ENCODE data around the gene RET.

RET gene

DNA sequence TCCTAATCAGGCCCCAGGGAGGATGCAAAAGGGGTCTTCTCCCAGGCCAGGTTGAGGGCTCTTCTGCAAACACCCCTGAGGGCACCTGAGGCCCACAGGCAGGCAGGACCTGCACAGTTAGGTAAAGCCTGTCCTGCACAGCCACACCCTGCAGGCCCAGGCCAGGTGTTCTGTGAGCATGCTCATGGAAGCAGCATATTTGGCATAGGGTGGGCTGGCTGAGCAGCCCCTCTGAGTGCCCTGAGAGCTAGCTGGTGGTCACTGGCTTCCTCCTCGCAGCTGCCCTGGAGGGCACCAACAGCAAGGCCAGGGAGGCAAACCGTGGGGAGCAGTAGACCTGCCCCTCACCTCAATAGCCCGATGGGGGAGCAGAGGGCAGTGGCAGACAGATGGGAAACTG lies 3.7 kb upstream of the RET start:
- Histone ChIP-seq H3K4me1 (ENCODE audit: control insufficient read depth in 2 of 2, insufficient read depth in 1 of 2, low read depth in 1 of 2, low read length in 2 of 2) (no peaks in the 10 kb centered on the region), H3K9me3 (replicated peaks in 1 of 2; ENCODE audit: control insufficient read depth in 2 of 2, insufficient read depth in 1 of 2, low read depth in 1 of 2, low read length in 2 of 2) (no peaks in the 10 kb centered on the region), H2AFZ (ENCODE audit: low read length) (no peak overlapping the region), H3K18ac (ENCODE audit: low read length) (peak overlapping the region; percentile 65), H4K8ac (ENCODE audit: low read depth, low read length) (no peak overlapping the region), H3K79me1 (ENCODE audit: low read depth, low read length) (peaks cover 2% of the 10 kb centered on the region), H3K23ac (ENCODE audit: low read depth, low read length, poor library complexity) (no peak overlapping the region), H3K4ac (ENCODE audit: low read length) (no peak overlapping the region), H3K27me3 (ENCODE audit: control insufficient read depth in 3 of 3, insufficient read depth in 3 of 3, low read depth in 1 of 3, low read length in 3 of 3) (peaks cover 6 to 63% (median 23%) of the 10 kb centered on the region in 3 experiments), H2AK5ac (ENCODE audit: low read depth, low read length) (peak overlapping the region; percentile 76), H2BK5ac (ENCODE audit: low read length) (no peak overlapping the region), H2BK15ac (ENCODE audit: low read length) (peak overlapping the region; percentile 12), H3K36me3 (replicated peaks in 1 of 2; ENCODE audit: control insufficient read depth in 2 of 2, insufficient read depth in 2 of 2, low read length in 2 of 2) (no peaks in the 10 kb centered on the region), H2BK120ac (ENCODE audit: low read depth, low read length) (no peak overlapping the region), H3K4me2 (ENCODE audit: insufficient read depth, low read length, poor library complexity, severe bottlenecking) (no peak overlapping the region), H3K14ac (ENCODE audit: low read length) (no peak overlapping the region), H4K91ac (ENCODE audit: low read depth, low read length, poor library complexity) (no peak overlapping the region), H3K27ac (replicated peaks; ENCODE audit: low read length) (no peak overlapping the region), H3K9ac (ENCODE audit: low read depth, low read length, poor library complexity) (no peak overlapping the region), H3K4me3 (ENCODE audit: low read length in 2 of 2) (no peak overlapping the region), H2BK12ac (ENCODE audit: low read length) (no peak overlapping the region)
- WGBS, 2 donors (ENCODE audit: extremely low coverage in 2 of 2, insufficient read length in 2 of 2, insufficient replicate concordance in 1 of 2) = no CpG with 5 or more reads among the region's 3 CpGs
- no peak for DNase-seq (ENCODE audit: low spot score)

DNA sequence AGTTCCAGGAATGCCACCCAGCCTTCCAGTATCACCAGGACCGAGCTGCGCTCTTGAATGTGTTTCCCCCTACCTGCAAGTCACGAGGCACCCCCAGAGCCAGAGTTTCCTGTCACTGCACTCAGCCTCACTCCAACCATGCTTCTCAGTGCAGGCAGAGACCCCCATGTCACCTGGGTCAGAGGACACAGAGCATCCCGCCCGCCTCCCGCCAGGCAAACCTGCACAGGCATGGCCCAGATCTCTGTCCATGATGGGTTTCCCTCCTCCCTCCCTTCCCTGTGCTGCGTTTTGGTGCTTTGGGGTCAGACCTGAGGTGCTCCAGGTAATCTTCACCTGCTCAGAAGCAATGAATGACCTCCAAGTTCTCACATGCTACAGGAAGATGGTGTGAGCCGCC lies 3.1 kb upstream of the RET start:
- Histone ChIP-seq H2BK5ac (ENCODE audit: low read length) (no peak overlapping the region), H3K27me3 (ENCODE audit: control insufficient read depth in 3 of 3, insufficient read depth in 3 of 3, low read depth in 1 of 3, low read length in 3 of 3) (peaks cover 6 to 68% (median 29%) of the 10 kb centered on the region in 3 experiments)

DNA sequence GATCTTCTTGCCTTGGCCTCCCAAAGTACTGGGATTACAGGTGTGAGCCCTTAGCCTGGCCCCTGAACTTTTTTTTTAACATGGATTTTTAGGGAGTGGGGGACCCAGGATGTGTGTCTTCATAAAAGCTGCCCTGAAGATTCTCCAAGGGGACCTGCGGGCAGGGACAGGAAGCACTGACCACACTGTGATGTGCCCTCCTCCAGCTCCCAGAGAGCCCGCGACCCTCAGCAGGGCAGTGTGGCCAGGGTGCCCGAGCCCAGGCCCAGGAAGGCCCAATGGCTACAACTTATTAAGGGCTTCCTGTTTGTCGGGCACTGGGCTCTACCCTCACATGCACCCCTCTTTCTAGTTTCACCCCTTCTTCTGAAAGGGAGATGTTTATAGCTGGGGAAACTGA lies 2.5 kb upstream of the RET start:
- Histone ChIP-seq H3K23ac (ENCODE audit: low read depth, low read length, poor library complexity) (no peak overlapping the region), H3K14ac (ENCODE audit: low read length) (no peak overlapping the region), H2BK120ac (ENCODE audit: low read depth, low read length) (no peak overlapping the region), H2BK12ac (ENCODE audit: low read length) (no peak overlapping the region), H3K4me1 (ENCODE audit: control insufficient read depth in 2 of 2, insufficient read depth in 1 of 2, low read depth in 1 of 2, low read length in 2 of 2) (peaks cover 0 to 1% of the 10 kb centered on the region in 2 donors), H2BK15ac (ENCODE audit: low read length) (no peak overlapping the region), H4K8ac (ENCODE audit: low read depth, low read length) (no peak overlapping the region), H3K36me3 (replicated peaks in 1 of 2; ENCODE audit: control insufficient read depth in 2 of 2, insufficient read depth in 2 of 2, low read length in 2 of 2) (no peaks in the 10 kb centered on the region), H3K4ac (ENCODE audit: low read length) (no peak overlapping the region), H3K79me1 (ENCODE audit: low read depth, low read length) (peaks cover 2% of the 10 kb centered on the region), H3K9me3 (replicated peaks in 1 of 2; ENCODE audit: control insufficient read depth in 2 of 2, insufficient read depth in 1 of 2, low read depth in 1 of 2, low read length in 2 of 2) (peaks cover 0 to 2% of the 10 kb centered on the region in 2 donors), H4K91ac (ENCODE audit: low read depth, low read length, poor library complexity) (no peak overlapping the region), H3K9ac (ENCODE audit: low read depth, low read length, poor library complexity) (no peak overlapping the region), H2BK5ac (ENCODE audit: low read length) (no peak overlapping the region), H3K27me3 (ENCODE audit: control insufficient read depth in 3 of 3, insufficient read depth in 3 of 3, low read depth in 1 of 3, low read length in 3 of 3) (peaks cover 6 to 70% (median 34%) of the 10 kb centered on the region in 3 experiments), H3K4me2 (ENCODE audit: insufficient read depth, low read length, poor library complexity, severe bottlenecking) (no peak overlapping the region), H2AK5ac (ENCODE audit: low read depth, low read length) (no peak overlapping the region), H3K4me3 (ENCODE audit: low read length in 2 of 2) (no peak overlapping the region), H2AFZ (ENCODE audit: low read length) (no peak overlapping the region), H3K18ac (ENCODE audit: low read length) (no peak overlapping the region), H3K27ac (replicated peaks; ENCODE audit: low read length) (no peak overlapping the region)
- no peak for DNase-seq (ENCODE audit: low spot score)
- WGBS, 2 donors (ENCODE audit: extremely low coverage in 2 of 2, insufficient read length in 2 of 2, insufficient replicate concordance in 1 of 2) = no CpG with 5 or more reads among the region's 5 CpGs

More for the DNA sequence above, 3.1 kb upstream of the RET start:
- H2AK5ac ChIP-seq (ENCODE audit: low read depth, low read length) = peak overlapping the region; percentile 76
- H3K4ac ChIP-seq (ENCODE audit: low read length) = no peak overlapping the region
- no peak overlapping the region for H3K4me3 ChIP-seq (ENCODE audit: low read length in 2 of 2)
- WGBS, 2 donors (ENCODE audit: extremely low coverage in 2 of 2, insufficient read length in 2 of 2, insufficient replicate concordance in 1 of 2) = no CpG with 5 or more reads among the region's 8 CpGs
- no peak overlapping the region for H3K14ac ChIP-seq (ENCODE audit: low read length)
- H3K36me3 ChIP-seq (replicated peaks in 1 of 2; ENCODE audit: control insufficient read depth in 2 of 2, insufficient read depth in 2 of 2, low read length in 2 of 2) = no peaks in the 10 kb centered on the region
- H3K9me3 ChIP-seq (replicated peaks in 1 of 2; ENCODE audit: control insufficient read depth in 2 of 2, insufficient read depth in 1 of 2, low read depth in 1 of 2, low read length in 2 of 2) = peaks cover 0 to 2% of the 10 kb centered on the region in 2 donors
- no peak overlapping the region for H3K4me2 ChIP-seq (ENCODE audit: insufficient read depth, low read length, poor library complexity, severe bottlenecking)
- no peak for DNase-seq (ENCODE audit: low spot score)
- peaks cover 0 to 1% of the 10 kb centered on the region in 2 donors for H3K4me1 ChIP-seq (ENCODE audit: control insufficient read depth in 2 of 2, insufficient read depth in 1 of 2, low read depth in 1 of 2, low read length in 2 of 2)
- H4K8ac ChIP-seq (ENCODE audit: low read depth, low read length) = no peak overlapping the region
- H3K18ac ChIP-seq (ENCODE audit: low read length) = no peak overlapping the region
- H3K9ac ChIP-seq (ENCODE audit: low read depth, low read length, poor library complexity) = peak overlapping the region; percentile 61
- no peak overlapping the region for H4K91ac ChIP-seq (ENCODE audit: low read depth, low read length, poor library complexity)
- peaks cover 2% of the 10 kb centered on the region for H3K79me1 ChIP-seq (ENCODE audit: low read depth, low read length)
- no peak overlapping the region for H2AFZ ChIP-seq (ENCODE audit: low read length)
- no peak overlapping the region for H2BK120ac ChIP-seq (ENCODE audit: low read depth, low read length)
- H3K27ac ChIP-seq (replicated peaks; ENCODE audit: low read length) = no peak overlapping the region
- no peak overlapping the region for H2BK12ac ChIP-seq (ENCODE audit: low read length)
- H3K23ac ChIP-seq (ENCODE audit: low read depth, low read length, poor library complexity) = peak overlapping the region; percentile 52
- no peak overlapping the region for H2BK15ac ChIP-seq (ENCODE audit: low read length)

DNA sequence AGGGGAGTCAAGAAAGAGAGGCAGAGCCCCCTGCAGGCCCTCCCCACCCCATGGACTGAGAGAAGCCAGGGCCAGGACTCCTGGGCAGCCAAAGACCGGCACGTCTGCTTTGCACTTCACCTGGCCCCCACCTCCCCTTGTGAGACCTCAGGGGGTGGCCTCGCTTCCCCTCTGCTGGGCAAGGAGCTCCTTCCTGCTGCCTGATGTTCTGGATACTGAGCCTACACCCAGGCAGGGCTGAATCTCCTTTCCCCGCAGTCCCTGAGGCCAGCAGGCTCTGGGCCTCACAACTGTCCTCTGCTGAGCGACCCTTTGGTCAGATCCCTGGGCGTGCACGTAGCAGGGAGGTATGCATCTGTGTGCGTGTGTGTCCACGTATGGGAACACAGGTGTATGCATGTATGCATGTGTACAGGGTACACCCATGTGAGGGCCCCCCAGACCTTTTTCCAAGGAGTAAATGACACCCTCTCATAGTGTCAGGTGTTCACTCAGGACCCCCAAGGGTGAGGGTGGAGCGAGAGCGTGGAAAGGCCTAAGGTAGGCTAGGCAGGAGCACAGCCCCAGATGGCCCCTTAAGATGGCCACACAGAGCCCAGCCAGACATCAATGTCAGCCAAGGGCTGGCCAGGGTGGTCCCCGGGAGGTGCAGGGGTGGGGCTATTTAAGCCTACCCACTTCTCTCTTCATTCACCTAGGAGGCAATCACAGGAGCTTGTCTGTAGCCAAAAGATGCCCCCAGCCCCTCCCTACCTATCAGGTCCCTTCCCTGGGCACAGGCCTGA lies 1.9 kb upstream of the RET start:
- Histone ChIP-seq H2BK120ac (ENCODE audit: low read depth, low read length) (no peak overlapping the region), H3K9ac (ENCODE audit: low read depth, low read length, poor library complexity) (no peak overlapping the region), H3K27ac (replicated peaks; ENCODE audit: low read length) (no peak overlapping the region), H3K4me2 (ENCODE audit: insufficient read depth, low read length, poor library complexity, severe bottlenecking) (no peak overlapping the region), H3K36me3 (replicated peaks in 1 of 2; ENCODE audit: control insufficient read depth in 2 of 2, insufficient read depth in 2 of 2, low read length in 2 of 2) (no peaks in the 10 kb centered on the region), H2BK5ac (ENCODE audit: low read length) (peak overlapping the region; percentile 84), H2AFZ (ENCODE audit: low read length) (no peak overlapping the region), H3K79me1 (ENCODE audit: low read depth, low read length) (peaks cover 2% of the 10 kb centered on the region), H4K91ac (ENCODE audit: low read depth, low read length, poor library complexity) (no peak overlapping the region), H2BK15ac (ENCODE audit: low read length) (peak overlapping the region; percentile 62), H3K18ac (ENCODE audit: low read length) (peak overlapping the region; percentile 19), H3K14ac (ENCODE audit: low read length) (peak overlapping the region; percentile 25), H3K23ac (ENCODE audit: low read depth, low read length, poor library complexity) (peak overlapping the region; percentile 90), H4K8ac (ENCODE audit: low read depth, low read length) (no peak overlapping the region), H2BK12ac (ENCODE audit: low read length) (no peak overlapping the region), H3K4ac (ENCODE audit: low read length) (no peak overlapping the region), H3K27me3 (ENCODE audit: control insufficient read depth in 3 of 3, insufficient read depth in 3 of 3, low read depth in 1 of 3, low read length in 3 of 3) (peaks cover 6 to 74% (median 34%) of the 10 kb centered on the region in 3 experiments), H2AK5ac (ENCODE audit: low read depth, low read length) (peak overlapping the region; percentile 25), H3K9me3 (replicated peaks in 1 of 2; ENCODE audit: control insufficient read depth in 2 of 2, insufficient read depth in 1 of 2, low read depth in 1 of 2, low read length in 2 of 2) (peaks cover 0 to 2% of the 10 kb centered on the region in 2 donors), H3K4me1 (ENCODE audit: control insufficient read depth in 2 of 2, insufficient read depth in 1 of 2, low read depth in 1 of 2, low read length in 2 of 2) (peaks cover 0 to 1% of the 10 kb centered on the region in 2 donors), H3K4me3 (ENCODE audit: low read length in 2 of 2) (no peak overlapping the region)
- no peak for DNase-seq (ENCODE audit: low spot score)
- WGBS, 2 donors (ENCODE audit: extremely low coverage in 2 of 2, insufficient read length in 2 of 2, insufficient replicate concordance in 1 of 2) = no CpG with 5 or more reads among the region's 12 CpGs
